ENCODE data around the gene TROAP. TPM values are rescaled to one million over a fixed set of nuclear protein-coding genes. Genes with fewer than 3 reads are reported as not detected.

Gene TROAP
- total and polyA plus RNA-seq, 9 of the 15 experiments (the other 6 are each of a cell fraction or from before 2014, with no cell fraction given): 46.4 to 171 (median 59.8) TPM

DNA sequence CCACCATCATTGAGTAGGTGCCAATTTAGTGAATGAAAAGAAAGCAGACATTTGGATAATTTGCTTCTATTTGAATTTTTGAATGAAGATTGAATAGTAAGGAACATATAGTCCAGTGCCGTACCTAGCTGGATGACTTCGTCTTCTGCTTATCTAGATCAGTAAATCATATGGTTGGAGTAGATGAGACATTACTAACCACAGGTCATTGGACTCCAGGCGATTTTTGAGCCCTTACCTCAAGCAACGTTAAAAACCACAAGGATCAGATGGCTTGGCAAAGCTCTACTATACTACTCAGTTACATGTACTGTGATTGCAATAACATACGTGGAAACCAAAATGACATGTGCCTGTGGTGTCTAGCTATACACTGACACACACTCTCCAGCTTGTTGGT lies 42.5 kb downstream of the TROAP start (continued):
- no peak for TF ChIP-seq RERE (CRISPR knock-in tag; IDR thresholded peaks at IDR 0.05; ENCODE audit: borderline replicate concordance)
- TF ChIP-seq EP300 (IDR thresholded peaks at IDR 0.05; ENCODE audit: low read length): peak; percentile 63; the same call in 1 of the 2 replicates
- no peak for TF ChIP-seq SMARCC2 (IDR thresholded peaks at IDR 0.05; ENCODE audit: low read depth)
- peak; percentile 72; the same call in 1 of the 2 replicates for TF ChIP-seq HES1 (IDR thresholded peaks at IDR 0.05; ENCODE audit: low read depth)
- peak; percentile 45; the same call in 1 of the 2 replicates for TF ChIP-seq JUND (IDR thresholded peaks at IDR 0.05; ENCODE audit: borderline replicate concordance, low read depth, low read length)
- peak; percentile 27; the same call in 1 of the 3 replicates for TF ChIP-seq JUND (tag; IDR thresholded peaks at IDR 0.05; ENCODE audit: borderline replicate concordance, low read depth, low read length)
- TF ChIP-seq CBX3 (IDR thresholded peaks at IDR 0.05; ENCODE audit: borderline replicate concordance in 1 of 2, low read length in 2 of 2): no peak
- no peak for TF ChIP-seq ZNF133 (CRISPR knock-in tag; IDR thresholded peaks at IDR 0.05)
- TF ChIP-seq TCF7 (IDR thresholded peaks at IDR 0.05; ENCODE audit: borderline replicate concordance): no peak
- no peak for TF ChIP-seq FOS (IDR thresholded peaks at IDR 0.05; ENCODE audit: extremely low read depth, insufficient read length)
- no peak for TF ChIP-seq ZFP36 (IDR thresholded peaks at IDR 0.05; ENCODE audit: low read depth, low read length, partially characterized antibody)
- TF ChIP-seq TSC22D4 (tag; IDR thresholded peaks at IDR 0.05): no peak
- TF ChIP-seq RBM22 (IDR thresholded peaks at IDR 0.05; ENCODE audit: low read depth, low read length, poor library complexity, severe bottlenecking): no peak
- TF ChIP-seq STAT5B (CRISPR knock-in tag; IDR thresholded peaks at IDR 0.05): no peak
- no peak for TF ChIP-seq RBBP5 (IDR thresholded peaks at IDR 0.05; ENCODE audit: borderline replicate concordance, insufficient read depth, low read length, poor library complexity, severe bottlenecking)
- TF ChIP-seq NCOR1 (IDR thresholded peaks at IDR 0.05): no peak
- TF ChIP-seq POLR2AphosphoS5 (IDR thresholded peaks at IDR 0.05; ENCODE audit: control insufficient read depth, insufficient read depth, low read depth, low read length): no peak
- TF ChIP-seq, protein P1, sequence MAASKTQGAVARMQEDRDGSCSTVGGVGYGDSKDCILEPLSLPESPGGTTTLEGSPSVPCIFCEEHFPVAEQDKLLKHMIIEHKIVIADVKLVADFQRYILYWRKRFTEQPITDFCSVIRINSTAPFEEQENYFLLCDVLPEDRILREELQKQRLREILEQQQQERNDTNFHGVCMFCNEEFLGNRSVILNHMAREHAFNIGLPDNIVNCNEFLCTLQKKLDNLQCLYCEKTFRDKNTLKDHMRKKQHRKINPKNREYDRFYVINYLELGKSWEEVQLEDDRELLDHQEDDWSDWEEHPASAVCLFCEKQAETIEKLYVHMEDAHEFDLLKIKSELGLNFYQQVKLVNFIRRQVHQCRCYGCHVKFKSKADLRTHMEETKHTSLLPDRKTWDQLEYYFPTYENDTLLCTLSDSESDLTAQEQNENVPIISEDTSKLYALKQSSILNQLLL (CRISPR knock-in tag; IDR thresholded peaks at IDR 0.05; ENCODE audit: borderline replicate concordance): no peak
- no peak for TF ChIP-seq NELFE (IDR thresholded peaks at IDR 0.05; ENCODE audit: insufficient read depth, insufficient read length)
- no peak for TF ChIP-seq ERF (CRISPR knock-in tag; IDR thresholded peaks at IDR 0.05)
- no peak for TF ChIP-seq NFYB (IDR thresholded peaks at IDR 0.05; ENCODE audit: extremely low read depth, insufficient read length)

All from K562 (cell line).